Naive thymus-derived CD4-positive, alpha-beta T cell (primary cell): ENCODE results near the gene ACER3. TPM values are rescaled to one million over a fixed set of nuclear protein-coding genes. Genes with fewer than 3 reads are reported as not detected.

Source experiments
- ATAC-seq: fragments of 150-1000 bp; cut with Tn5 transposase; 2 replicates; pipeline ENCODE4 v1.10.0; 2021; ENCODE audit warnings: mild to moderate bottlenecking, moderate library complexity
- CTCF ChIA-PET: fragments of 350-600 bp; sonication (Branson Sonifier 250); formaldehyde crosslinking; loops from one replicate; lab custom pipeline; 2021; ENCODE audit warnings: antibody characterized with exemption; lab: Charles Lee
- POLR2A ChIA-PET: fragments of 350-600 bp; sonication (Branson Sonifier 250); formaldehyde crosslinking; loops from one replicate; lab custom pipeline; 2021; ENCODE audit warnings: antibody characterized with exemption, inconsistent platforms; lab: Charles Lee
- DNase-seq, 9 donors: peaks; one replicate each; pipeline versions ENCODE4 v3.0.0 to v3.0.0-alpha.2; 2020 to 2022; ENCODE audit warnings: mixed read lengths in 1 of 9
- H3K27ac ChIP-seq: one replicate; pipeline ENCODE4 v1.7.0; 2013; ENCODE audit warnings: mild to moderate bottlenecking, low read depth, low read length, moderate library complexity
- H3K27me3 ChIP-seq, 2 donors: one replicate each; pipeline ENCODE4 v1.7.0; 2013; ENCODE audit warnings: low read length in 2 of 2, mild to moderate bottlenecking in 2 of 2, moderate library complexity in 2 of 2; ENCODE audit not compliant: control insufficient read depth in 2 of 2, insufficient read depth in 2 of 2
- H3K36me3 ChIP-seq, 3 experiments: 1 replicate in 2 of 3; 2 replicates in 1 of 3; pipeline ENCODE4 v1.7.0; 2013; ENCODE audit warnings: low read length in 3 of 3, mild to moderate bottlenecking in 3 of 3, moderate library complexity in 1 of 3; ENCODE audit not compliant: insufficient read depth in 3 of 3, control insufficient read depth in 2 of 3
- H3K4me1 ChIP-seq, 2 donors: one replicate each; pipeline ENCODE4 v1.7.0; 2013; ENCODE audit warnings: low read length in 2 of 2, mild to moderate bottlenecking in 2 of 2, moderate library complexity in 1 of 2; ENCODE audit not compliant: control insufficient read depth in 2 of 2, insufficient read depth in 2 of 2
- H3K4me3 ChIP-seq: 2 replicates; pipeline ENCODE4 v1.7.0; 2013; ENCODE audit warnings: mild to moderate bottlenecking, low read length
- H3K9me3 ChIP-seq, 3 experiments: 1 replicate in 2 of 3; 2 replicates in 1 of 3; pipeline ENCODE4 v1.7.0; 2013; ENCODE audit warnings: low read length in 3 of 3; ENCODE audit not compliant: control insufficient read depth in 2 of 3
- H3K27ac Mint-ChIP-seq, 9 donors: one replicate each; pipeline ENCODE4 v1.8.0; 2020 to 2022; ENCODE audit warnings: mixed read lengths in 9 of 9, mild to moderate bottlenecking in 8 of 9, moderate library complexity in 5 of 9, inconsistent platforms in 2 of 9
- H3K27me3 Mint-ChIP-seq, 5 donors: one replicate each; pipeline ENCODE4 v1.8.0; 2021 to 2022; ENCODE audit warnings: mixed read lengths in 5 of 5, mild to moderate bottlenecking in 1 of 5
- H3K36me3 Mint-ChIP-seq, 5 donors: one replicate each; pipeline ENCODE4 v1.8.0; 2020 to 2022; ENCODE audit warnings: mixed read lengths in 5 of 5, mild to moderate bottlenecking in 3 of 5, inconsistent platforms in 1 of 5
- H3K4me1 Mint-ChIP-seq, 7 donors: one replicate each; pipeline ENCODE4 v1.8.0; 2020 to 2022; ENCODE audit warnings: mixed read lengths in 7 of 7, mild to moderate bottlenecking in 3 of 7, inconsistent platforms in 1 of 7
- H3K4me3 Mint-ChIP-seq, 10 donors: one replicate each; pipeline ENCODE4 v1.8.0; 2020 to 2022; ENCODE audit warnings: mild to moderate bottlenecking in 10 of 10, mixed read lengths in 10 of 10, moderate library complexity in 6 of 10, inconsistent platforms in 2 of 10
- H3K9me3 Mint-ChIP-seq, 11 donors: one replicate each; pipeline ENCODE4 v1.8.0; 2020 to 2022; ENCODE audit warnings: mixed read lengths in 11 of 11, mild to moderate bottlenecking in 4 of 11, inconsistent platforms in 1 of 11, moderate library complexity in 1 of 11
- intact Hi-C, 2 donors: fragments of 100-400 bp; cut with micrococcal nuclease; formaldehyde crosslinking; loops; one replicate each; pipeline ENCODE4 v1.15.1; 2023
- polyA plus RNA-seq, 2 donors: library from polyadenylated mRNA; unstranded; fragments of 300-500 nt; fragmentation: Illumina TruSeq; gene quantifications; one replicate each; pipeline ENCODE4 v1.2.3, GENCODE V29; 2021
- total RNA-seq, 6 experiments: library from RNA in 5 of 6; stranded (reverse) in 5 of 6; gene quantifications; 1 replicate in 5 of 6; 2 replicates in 1 of 6; pipeline ENCODE4 v1.2.3 and lab custom pipeline; 2021 to 2026

Gene ACER3
- total and polyA plus RNA-seq, 7 experiments from 2014 or later: 4.7 to 15.2 (median 9.0) TPM

DNA sequence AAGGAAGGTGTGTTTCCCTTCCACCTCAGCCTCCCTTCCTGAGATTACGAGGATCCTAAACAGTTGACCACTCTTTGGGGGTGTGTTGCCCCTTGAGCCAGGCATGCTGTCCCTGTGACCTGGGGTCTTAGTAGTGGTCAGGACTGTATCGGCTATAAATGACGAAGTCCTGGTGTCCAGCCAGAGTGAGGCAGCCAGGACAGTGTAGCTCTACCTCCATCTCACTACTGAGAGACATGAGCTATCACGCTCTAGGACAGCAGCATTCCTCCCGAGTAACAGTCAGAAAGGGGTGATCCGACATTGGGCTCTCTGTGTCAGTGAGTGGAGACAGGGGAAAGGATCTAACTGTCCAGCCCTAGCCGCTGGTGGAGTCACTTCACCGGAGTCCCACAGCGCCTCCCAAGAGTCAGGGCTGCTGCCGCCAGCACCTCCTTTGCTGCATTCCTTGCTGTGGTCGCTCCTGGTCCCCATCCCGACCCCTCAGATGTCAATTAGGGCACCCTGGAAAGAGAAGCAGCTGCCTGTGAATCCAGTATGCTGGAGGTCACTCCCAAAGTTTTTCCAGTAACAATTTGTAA lies 170.2 kb downstream of the ACER3 start:
- POLR2A ChIA-PET: no interaction called here
- Mint-ChIP-seq H3K27ac (no peak overlapping the region), H3K4me1 (no peaks in the 10 kb centered on the region), H3K27me3 (peaks cover 13 to 37% (median 26%) of the 10 kb centered on the region in 5 donors), H3K36me3 (peaks cover 0 to 3% (median 0%) of the 10 kb centered on the region in 5 donors), H3K4me3 (no peak overlapping the region), H3K9me3 (peaks cover 0 to 2% (median 0%) of the 10 kb centered on the region in 11 donors)
- no peak overlapping the region for H3K4me3 ChIP-seq
- no peaks in the 10 kb centered on the region for H3K27me3 ChIP-seq
- no peaks in the 10 kb centered on the region for H3K36me3 ChIP-seq
- ATAC-seq (no peak), DNase-seq (no peak)
- H3K4me1 ChIP-seq: no peaks in the 10 kb centered on the region
- H3K9me3 ChIP-seq: no peaks in the 10 kb centered on the region
- CTCF ChIA-PET: interaction anchor here (0.6 kb wide), 1 partner anchor 9 kb away, joined by 3 read pairs; no protein-coding TSS in a partner anchor
- no peak overlapping the region for H3K27ac ChIP-seq
- intact Hi-C loops: no loop called here

DNA sequence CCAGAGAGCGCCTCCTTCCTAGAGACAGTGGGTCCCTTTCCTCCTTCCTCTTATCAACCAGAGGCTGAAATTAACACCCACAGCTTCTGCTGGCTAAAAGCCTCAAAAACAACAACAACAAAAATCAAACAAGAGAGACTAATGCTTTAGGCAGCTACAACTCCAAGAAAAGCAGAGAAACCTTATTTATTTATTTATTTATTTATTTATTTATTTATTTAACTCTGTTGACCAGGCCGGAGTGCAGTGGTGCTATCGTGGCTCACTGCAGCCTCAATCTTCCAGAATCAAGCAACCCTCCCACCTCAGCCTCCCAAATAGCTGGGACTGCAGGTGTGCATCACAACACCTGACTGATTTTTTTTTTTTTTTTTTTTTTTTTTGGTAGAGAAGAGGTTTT lies 170.9 kb downstream of the ACER3 start:
- POLR2A ChIA-PET: no interaction called here
- CTCF ChIA-PET: no interaction called here
- no peaks in the 10 kb centered on the region for H3K36me3 ChIP-seq
- no peak overlapping the region for H3K4me3 Mint-ChIP-seq
- H3K4me1 Mint-ChIP-seq: no peaks in the 10 kb centered on the region
- no peak overlapping the region for H3K4me3 ChIP-seq
- no peak for DNase-seq
- no peak for ATAC-seq
- intact Hi-C loops: no loop called here
- no peaks in the 10 kb centered on the region for H3K4me1 ChIP-seq
- peaks cover 0 to 3% (median 0%) of the 10 kb centered on the region in 5 donors for H3K36me3 Mint-ChIP-seq
- no peak overlapping the region for H3K27ac ChIP-seq
- H3K27ac Mint-ChIP-seq: no peak overlapping the region
- no peaks in the 10 kb centered on the region for H3K27me3 ChIP-seq
- H3K27me3 Mint-ChIP-seq: peaks cover 18 to 42% (median 31%) of the 10 kb centered on the region in 5 donors
- H3K9me3 ChIP-seq: no peaks in the 10 kb centered on the region
- H3K9me3 Mint-ChIP-seq: peaks cover 0 to 2% (median 0%) of the 10 kb centered on the region in 11 donors

DNA sequence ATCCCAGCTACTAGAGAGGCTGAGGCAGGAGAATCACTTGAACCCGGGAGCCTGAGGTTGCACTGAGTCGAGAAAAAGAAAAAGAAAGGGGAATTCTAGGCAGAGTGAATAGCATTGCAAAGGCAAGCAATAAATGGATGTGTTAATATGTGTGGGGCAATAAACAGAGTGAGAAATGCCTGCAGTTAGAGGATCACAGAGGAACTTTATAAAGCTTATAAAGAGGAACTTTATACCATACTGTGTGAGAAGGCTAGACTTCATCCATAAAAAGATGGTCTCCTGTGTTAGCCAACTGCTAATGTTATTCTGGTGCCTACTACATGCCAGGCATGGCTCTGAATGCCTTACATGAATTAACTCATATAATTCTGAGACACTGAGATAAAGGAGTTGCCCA lies 174.3 kb downstream of the ACER3 start:
- no peak for DNase-seq
- Histone ChIP-seq H3K27ac (no peak overlapping the region), H3K36me3 (no peaks in the 10 kb centered on the region), H3K27me3 (no peaks in the 10 kb centered on the region), H3K4me1 (no peaks in the 10 kb centered on the region), H3K9me3 (no peaks in the 10 kb centered on the region), H3K4me3 (no peak overlapping the region)
- Mint-ChIP-seq H3K4me1 (peaks cover 0 to 9% (median 5%) of the 10 kb centered on the region in 7 donors), H3K27ac (no peak overlapping the region), H3K36me3 (peaks cover 0 to 5% (median 0%) of the 10 kb centered on the region in 5 donors), H3K9me3 (peaks cover 0 to 2% (median 0%) of the 10 kb centered on the region in 11 donors), H3K27me3 (peaks cover 39 to 58% (median 48%) of the 10 kb centered on the region in 5 donors), H3K4me3 (no peak overlapping the region)
- ATAC-seq: peak; percentile 31
- ChIA-PET POLR2A (no interaction called here), CTCF (interaction anchor here (0.7 kb wide), 1 partner anchor 8 kb away, joined by 3 read pairs; no protein-coding TSS in a partner anchor)
- intact Hi-C loops: no loop called here

DNA sequence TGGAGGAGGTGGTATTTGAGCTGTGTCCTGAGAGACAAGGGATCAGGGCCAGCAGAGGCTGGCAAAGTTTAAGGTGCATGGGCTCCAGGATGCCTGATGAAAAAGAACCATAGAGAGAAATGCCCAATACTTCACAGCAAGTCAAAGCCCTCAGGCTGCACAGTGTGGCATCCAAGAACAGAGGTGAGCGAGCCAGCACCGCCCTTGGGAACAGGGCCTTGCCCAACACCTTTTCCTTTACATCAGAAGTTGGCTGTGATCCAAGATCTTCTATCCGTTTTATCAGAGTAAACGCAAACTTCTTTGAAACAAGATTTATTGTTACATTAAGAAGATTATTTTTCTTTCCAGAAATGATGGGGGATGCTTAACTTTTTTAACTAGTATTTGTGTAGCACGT lies 174.9 kb downstream of the ACER3 start:
- Histone ChIP-seq H3K4me1 (no peaks in the 10 kb centered on the region), H3K27ac (no peak overlapping the region), H3K4me3 (no peak overlapping the region), H3K27me3 (peaks cover 0 to 2% of the 10 kb centered on the region in 2 donors), H3K9me3 (no peaks in the 10 kb centered on the region), H3K36me3 (no peaks in the 10 kb centered on the region)
- Mint-ChIP-seq H3K4me1 (peaks cover 0 to 9% (median 5%) of the 10 kb centered on the region in 7 donors), H3K36me3 (peaks cover 0 to 5% (median 0%) of the 10 kb centered on the region in 5 donors), H3K4me3 (no peak overlapping the region), H3K27ac (no peak overlapping the region), H3K9me3 (peaks cover 0 to 2% (median 0%) of the 10 kb centered on the region in 11 donors), H3K27me3 (peaks cover 35 to 55% (median 44%) of the 10 kb centered on the region in 5 donors)
- ATAC-seq (no peak), DNase-seq (no peak)
- ChIA-PET POLR2A (no interaction called here), CTCF (interaction anchor here (0.7 kb wide), 1 partner anchor 9 kb away, joined by 3 read pairs; no protein-coding TSS in a partner anchor)
- intact Hi-C loops: no loop called here

DNA sequence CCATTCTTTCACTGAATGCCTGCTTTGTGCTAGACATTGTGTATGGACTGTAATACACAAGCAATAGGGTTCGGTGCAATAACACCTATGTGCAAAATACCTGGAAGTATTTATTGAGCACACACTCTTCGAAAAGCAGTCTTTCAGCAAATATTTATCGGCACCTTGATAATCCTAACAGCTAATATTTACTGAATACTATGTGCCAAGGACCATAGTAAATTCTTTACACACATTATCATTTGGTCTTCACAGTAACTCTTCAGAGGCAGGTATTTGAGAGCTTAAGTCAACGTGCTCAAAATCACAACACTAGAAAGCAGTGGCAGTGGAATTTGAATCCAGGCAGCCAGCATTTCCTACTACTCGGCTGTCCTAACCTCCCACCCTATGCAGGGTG lies 175.7 kb downstream of the ACER3 start:
- Histone ChIP-seq H3K4me3 (no peak overlapping the region), H3K9me3 (no peaks in the 10 kb centered on the region), H3K4me1 (no peaks in the 10 kb centered on the region), H3K27ac (no peak overlapping the region), H3K27me3 (peaks cover 0 to 4% of the 10 kb centered on the region in 2 donors), H3K36me3 (no peaks in the 10 kb centered on the region)
- intact Hi-C loops: no loop called here
- Mint-ChIP-seq H3K27ac (no peak overlapping the region), H3K4me3 (no peak overlapping the region), H3K27me3 (peaks cover 41 to 55% (median 41%) of the 10 kb centered on the region in 5 donors), H3K9me3 (peaks cover 0 to 2% (median 0%) of the 10 kb centered on the region in 11 donors), H3K36me3 (peaks cover 0 to 5% (median 0%) of the 10 kb centered on the region in 5 donors), H3K4me1 (peaks cover 0 to 13% (median 5%) of the 10 kb centered on the region in 7 donors)
- POLR2A ChIA-PET: no interaction called here
- no peak for DNase-seq
- no peak for ATAC-seq
- CTCF ChIA-PET: no interaction called here

DNA sequence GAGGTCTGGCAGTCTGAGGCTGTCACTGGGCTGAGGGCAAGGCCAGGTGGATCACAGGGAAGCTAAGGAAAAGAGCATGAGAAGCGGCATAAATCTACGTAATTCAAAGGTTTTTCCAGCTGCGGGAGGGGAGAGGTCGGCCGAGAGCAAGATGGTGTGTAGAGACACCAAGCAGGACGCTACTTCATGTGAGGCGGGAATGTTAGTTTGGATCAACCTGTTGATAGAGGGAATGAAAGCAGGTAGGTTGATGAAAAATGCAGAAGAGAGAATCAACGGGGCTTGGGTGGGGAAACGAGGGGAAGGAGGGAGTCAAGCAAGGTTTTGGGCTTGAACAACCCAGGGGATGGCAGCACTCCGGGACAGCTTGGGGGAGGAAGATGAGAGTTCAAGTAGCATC lies 176.3 kb downstream of the ACER3 start:
- Histone ChIP-seq H3K27me3 (peaks cover 0 to 4% of the 10 kb centered on the region in 2 donors), H3K9me3 (no peaks in the 10 kb centered on the region), H3K27ac (no peak overlapping the region), H3K4me3 (no peak overlapping the region), H3K4me1 (no peaks in the 10 kb centered on the region), H3K36me3 (no peaks in the 10 kb centered on the region)
- H3K27ac Mint-ChIP-seq: no peak overlapping the region
- H3K4me3 Mint-ChIP-seq: no peak overlapping the region
- H3K27me3 Mint-ChIP-seq: peaks cover 40 to 57% (median 42%) of the 10 kb centered on the region in 5 donors
- DNase-seq (no peak), ATAC-seq (no peak)
- CTCF ChIA-PET: interaction anchor here (0.9 kb wide), 1 partner anchor 10 kb away, joined by 3 read pairs; no protein-coding TSS in a partner anchor
- POLR2A ChIA-PET: no interaction called here
- H3K4me1 Mint-ChIP-seq: peaks cover 0 to 13% (median 5%) of the 10 kb centered on the region in 7 donors
- H3K9me3 Mint-ChIP-seq: peaks cover 0 to 2% (median 0%) of the 10 kb centered on the region in 11 donors
- intact Hi-C loops: no loop called here
- peaks cover 0 to 5% (median 0%) of the 10 kb centered on the region in 5 donors for H3K36me3 Mint-ChIP-seq
